ENCODE data around the gene PDCD5.

Gene PDCD5

DNA sequence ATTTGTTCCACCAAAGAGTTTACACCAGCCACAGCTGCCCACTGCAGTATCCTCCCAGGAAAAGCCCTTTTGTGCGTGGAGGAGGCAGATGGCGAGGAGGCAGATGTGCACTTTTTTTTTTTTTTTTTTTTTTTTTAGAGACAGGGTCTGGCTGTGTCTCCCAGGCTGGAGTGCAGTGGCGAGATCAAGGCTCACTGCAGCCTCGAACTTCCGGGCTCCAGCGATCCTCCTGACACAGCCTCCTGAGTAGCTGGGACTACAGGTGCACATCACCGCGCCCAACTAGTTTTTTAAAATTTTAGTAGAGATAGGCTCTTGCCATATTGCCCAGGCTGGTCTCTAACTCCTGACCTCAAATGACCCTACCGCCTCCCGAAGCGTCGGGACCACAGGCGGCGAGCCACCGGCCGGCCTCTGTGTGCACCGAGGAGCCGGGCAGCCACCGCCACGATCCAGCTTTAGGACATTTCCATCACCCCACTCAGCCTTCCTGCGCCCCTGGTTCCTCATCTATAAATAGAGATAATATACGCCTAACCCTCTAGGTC lies 563 bp upstream of the PDCD5 start (continued):
- TF ChIP-seq, protein P1, sequence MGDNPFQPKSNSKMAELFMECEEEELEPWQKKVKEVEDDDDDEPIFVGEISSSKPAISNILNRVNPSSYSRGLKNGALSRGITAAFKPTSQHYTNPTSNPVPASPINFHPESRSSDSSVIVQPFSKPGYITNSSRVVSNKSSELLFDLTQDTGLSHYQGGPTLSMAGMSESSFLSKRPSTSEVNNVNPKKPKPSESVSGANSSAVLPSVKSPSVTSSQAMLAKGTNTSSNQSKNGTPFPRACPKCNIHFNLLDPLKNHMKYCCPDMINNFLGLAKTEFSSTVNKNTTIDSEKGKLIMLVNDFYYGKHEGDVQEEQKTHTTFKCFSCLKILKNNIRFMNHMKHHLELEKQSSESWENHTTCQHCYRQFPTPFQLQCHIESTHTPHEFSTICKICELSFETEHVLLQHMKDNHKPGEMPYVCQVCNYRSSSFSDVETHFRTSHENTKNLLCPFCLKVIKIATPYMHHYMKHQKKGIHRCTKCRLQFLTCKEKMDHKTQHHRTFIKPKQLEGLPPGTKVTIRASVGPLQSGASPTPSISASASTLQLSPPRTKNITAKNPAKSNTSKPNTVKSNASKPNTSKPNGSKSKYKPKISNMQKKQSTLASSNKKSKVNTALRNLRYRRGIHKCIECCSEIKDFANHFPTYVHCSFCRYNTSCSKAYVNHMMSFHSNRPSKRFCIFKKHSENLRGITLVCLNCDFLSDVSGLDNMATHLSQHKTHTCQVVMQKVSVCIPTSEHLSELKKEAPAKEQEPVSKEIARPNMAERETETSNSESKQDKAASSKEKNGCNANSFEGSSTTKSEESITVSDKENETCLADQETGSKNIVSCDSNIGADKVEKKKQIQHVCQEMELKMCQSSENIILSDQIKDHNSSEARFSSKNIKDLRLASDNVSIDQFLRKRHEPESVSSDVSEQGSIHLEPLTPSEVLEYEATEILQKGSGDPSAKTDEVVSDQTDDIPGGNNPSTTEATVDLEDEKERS (tag by site-specific recombination; IDR thresholded peaks at IDR 0.05) = peak; percentile 59
- TF ChIP-seq KLF7 (tag by site-specific recombination; IDR thresholded peaks at IDR 0.05; ENCODE audit: borderline replicate concordance) (peak; percentile 62; the same call in 1 of the 2 replicates), ZNF362 (tag by site-specific recombination; IDR thresholded peaks at IDR 0.05) (peak; percentile 94), ZEB2 (tag by site-specific recombination; IDR thresholded peaks at IDR 0.05) (0 out of 2 replicates have a peak, but pooled peaks have one; percentile 91), ZFP69B (tag by site-specific recombination; IDR thresholded peaks at IDR 0.05) (peak; percentile 42; the same call in 1 of the 2 replicates), ZSCAN4 (tag by site-specific recombination; IDR thresholded peaks at IDR 0.05) (0 out of 2 replicates have a peak, but pooled peaks have one; percentile 27), ZNF169 (tag by site-specific recombination; IDR thresholded peaks at IDR 0.05) (no peak), SCRT2 (tag by site-specific recombination; IDR thresholded peaks at IDR 0.05) (peak; percentile 98; the same call in 1 of the 2 replicates), ZNF704 (tag by site-specific recombination; IDR thresholded peaks at IDR 0.05) (peak; percentile 63; the same call in 1 of the 2 replicates), HIC1 (tag by site-specific recombination; IDR thresholded peaks at IDR 0.05) (peak; percentile 59; the same call in 1 of the 2 replicates), ZNF335 (tag by site-specific recombination; conservative IDR thresholded peaks at IDR 0.05) (peak; percentile 88), ZNF701 (tag by site-specific recombination; IDR thresholded peaks at IDR 0.05) (no peak), ZNF610 (tag by site-specific recombination; IDR thresholded peaks at IDR 0.05; ENCODE audit: borderline replicate concordance) (0 out of 2 replicates have a peak, but pooled peaks have one; percentile 48), REST (tag by site-specific recombination; IDR thresholded peaks at IDR 0.05) (peak; percentile 30; the same call in 1 of the 2 replicates)
- TF ChIP-seq, protein P2, sequence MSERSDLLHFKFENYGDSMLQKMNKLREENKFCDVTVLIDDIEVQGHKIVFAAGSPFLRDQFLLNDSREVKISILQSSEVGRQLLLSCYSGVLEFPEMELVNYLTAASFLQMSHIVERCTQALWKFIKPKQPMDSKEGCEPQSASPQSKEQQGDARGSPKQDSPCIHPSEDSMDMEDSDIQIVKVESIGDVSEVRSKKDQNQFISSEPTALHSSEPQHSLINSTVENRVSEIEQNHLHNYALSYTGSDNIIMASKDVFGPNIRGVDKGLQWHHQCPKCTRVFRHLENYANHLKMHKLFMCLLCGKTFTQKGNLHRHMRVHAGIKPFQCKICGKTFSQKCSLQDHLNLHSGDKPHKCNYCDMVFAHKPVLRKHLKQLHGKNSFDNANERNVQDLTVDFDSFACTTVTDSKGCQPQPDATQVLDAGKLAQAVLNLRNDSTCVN (tag by site-specific recombination; optimal IDR thresholded peaks at IDR 0.05) = no peak
- TF ChIP-seq, protein P3, sequence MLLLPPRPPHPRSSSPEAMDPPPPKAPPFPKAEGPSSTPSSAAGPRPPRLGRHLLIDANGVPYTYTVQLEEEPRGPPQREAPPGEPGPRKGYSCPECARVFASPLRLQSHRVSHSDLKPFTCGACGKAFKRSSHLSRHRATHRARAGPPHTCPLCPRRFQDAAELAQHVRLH (tag by site-specific recombination; IDR thresholded peaks at IDR 0.05) = no peak
